Mesenchymal stem cell (in vitro differentiated cells and primary cell): Measurements from ENCODE around the gene PLCXD1.

Experiments
- DNase-seq: peaks from one replicate; pipeline ENCODE4 v3.0.0-alpha.2; 2013
- H2AFZ ChIP-seq: one replicate; pipeline ENCODE4 v1.6.1; 2013; ENCODE audit warnings: low read depth, mild to moderate bottlenecking, control low read depth, inconsistent platforms, low read length, moderate library complexity
- H2AK5ac ChIP-seq: 2 replicates; pipeline ENCODE4 v1.6.1; 2013; ENCODE audit warnings: low read length, moderate library complexity, mild to moderate bottlenecking, inconsistent platforms; ENCODE audit not compliant: severe bottlenecking
- H2BK120ac ChIP-seq: one replicate; pipeline ENCODE4 v1.6.1; 2013; ENCODE audit warnings: low read depth, mild to moderate bottlenecking, inconsistent platforms, low read length, moderate library complexity
- H2BK12ac ChIP-seq, 2 experiments: one replicate each; pipeline ENCODE4 v1.6.1; 2013; ENCODE audit warnings: inconsistent platforms in 2 of 2, low read length in 2 of 2, mild to moderate bottlenecking in 2 of 2, moderate library complexity in 2 of 2, control low read depth in 1 of 2
- H2BK15ac ChIP-seq: one replicate; pipeline ENCODE4 v1.6.1; 2013; ENCODE audit warnings: mild to moderate bottlenecking, low read depth, inconsistent platforms; ENCODE audit not compliant: poor library complexity, severe bottlenecking
- H2BK5ac ChIP-seq: 2 replicates; pipeline ENCODE4 v1.6.1; 2013; ENCODE audit warnings: low read depth, mild to moderate bottlenecking, low read length, control low read depth, inconsistent platforms; ENCODE audit not compliant: poor library complexity, severe bottlenecking
- H3K14ac ChIP-seq, 2 experiments: one replicate each; pipeline ENCODE4 v1.6.1; 2013; ENCODE audit warnings: inconsistent platforms in 2 of 2, low read length in 2 of 2, control low read depth in 1 of 2, mild to moderate bottlenecking in 1 of 2, moderate library complexity in 1 of 2
- H3K18ac ChIP-seq, 2 experiments: one replicate each; pipeline ENCODE4 v1.6.1; 2013; ENCODE audit warnings: inconsistent platforms in 2 of 2, low read length in 2 of 2, control low read depth in 1 of 2, low read depth in 1 of 2, mild to moderate bottlenecking in 1 of 2
- H3K23ac ChIP-seq, 2 experiments: one replicate each; pipeline ENCODE4 v1.6.1; 2013; ENCODE audit warnings: inconsistent platforms in 2 of 2, low read length in 2 of 2, mild to moderate bottlenecking in 2 of 2, moderate library complexity in 2 of 2, control low read depth in 1 of 2
- H3K27ac ChIP-seq: 2 replicates; pipeline ENCODE4 v1.5.1; 2013; ENCODE audit warnings: mild to moderate bottlenecking, moderate library complexity, low read length, control low read depth, inconsistent platforms; ENCODE audit not compliant: poor library complexity, severe bottlenecking
- H3K27me3 ChIP-seq, 2 experiments: 2 replicates each; pipeline versions ENCODE4 v1.6.1 to v1.7.0; 2013; ENCODE audit warnings: low read length in 2 of 2, mild to moderate bottlenecking in 2 of 2, moderate library complexity in 2 of 2, control low read depth in 1 of 2, inconsistent platforms in 1 of 2; ENCODE audit not compliant: control insufficient read depth in 1 of 2, insufficient read depth in 1 of 2
- H3K36me3 ChIP-seq, 2 experiments: 2 replicates each; pipeline versions ENCODE4 v1.6.1 to v1.7.0; 2013; ENCODE audit warnings: low read length in 2 of 2, control low read depth in 1 of 2, inconsistent platforms in 1 of 2, low read depth in 1 of 2, mild to moderate bottlenecking in 1 of 2; ENCODE audit not compliant: insufficient read depth in 2 of 2, control insufficient read depth in 1 of 2
- H3K4ac ChIP-seq, 2 experiments: one replicate each; pipeline ENCODE4 v1.6.1; 2013; ENCODE audit warnings: inconsistent platforms in 2 of 2, low read length in 2 of 2, mild to moderate bottlenecking in 2 of 2, moderate library complexity in 2 of 2, control low read depth in 1 of 2, low read depth in 1 of 2
- H3K4me1 ChIP-seq: 2 replicates; pipeline ENCODE4 v1.6.1; 2013; ENCODE audit warnings: low read depth, low read length, control low read depth; ENCODE audit not compliant: control insufficient read depth, insufficient read depth
- H3K4me2 ChIP-seq: 2 replicates; pipeline ENCODE4 v1.6.1; 2013; ENCODE audit warnings: low read length, mild to moderate bottlenecking, inconsistent platforms; ENCODE audit not compliant: poor library complexity, severe bottlenecking
- H3K4me3 ChIP-seq, 2 experiments: 2 replicates each; pipeline versions ENCODE4 v1.5.1 to v1.7.0; 2013; ENCODE audit warnings: low read length in 2 of 2, mild to moderate bottlenecking in 2 of 2, control low read depth in 1 of 2, low read depth in 1 of 2; ENCODE audit not compliant: insufficient read depth in 1 of 2
- H3K79me1 ChIP-seq: replicated peaks from 2 replicates; pipeline ENCODE4 v1.6.1; 2013; ENCODE audit warnings: mild to moderate bottlenecking, control low read depth, low read length, inconsistent platforms; ENCODE audit not compliant: poor library complexity, severe bottlenecking
- H3K9ac ChIP-seq: 2 replicates; pipeline ENCODE4 v1.7.0; 2013; ENCODE audit warnings: mild to moderate bottlenecking, low read length, moderate library complexity
- H3K9me3 ChIP-seq: 2 replicates; pipeline ENCODE4 v1.7.0; 2013; ENCODE audit warnings: mild to moderate bottlenecking, low read length; ENCODE audit not compliant: control insufficient read depth
- H4K8ac ChIP-seq: one replicate; pipeline ENCODE4 v1.6.1; 2013; ENCODE audit warnings: inconsistent platforms, mild to moderate bottlenecking, low read length, moderate library complexity
- H4K91ac ChIP-seq: one replicate; pipeline ENCODE4 v1.6.1; 2013; ENCODE audit warnings: mild to moderate bottlenecking, low read length, inconsistent platforms
- WGBS: methylation state at CpG from one replicate; pipeline ENCODE4 v1.1.7; 2013; ENCODE audit warnings: mixed read lengths; 5-methylcytosine and 5-hydroxymethylcytosine counted together

Gene PLCXD1

GRCh38 chrX:348461-349117, 67.4 kb downstream of the PLCXD1 start:
- H2AK5ac ChIP-seq, result no peak overlapping the region
- WGBS, result 49% methylated on average over 7 of the region's 11 CpGs

GRCh38 chrX:349196-349595, 68.0 kb downstream of the PLCXD1 start:
- no peak overlapping the region for H2BK15ac ChIP-seq
- H3K18ac ChIP-seq, result peak overlapping the region; percentile 23 to 38
- no peaks in the 10 kb centered on the region for H3K27me3 ChIP-seq
- H2BK120ac ChIP-seq, result no peak overlapping the region
- H3K4ac ChIP-seq, result peak overlapping the region in 1 of 2 experiments; percentile 55
- peaks cover 23% of the 10 kb centered on the region for H3K79me1 ChIP-seq
- H4K91ac ChIP-seq, result peak overlapping the region; percentile 60
- no peak overlapping the region for H3K4me2 ChIP-seq
- DNase-seq, result peak; percentile 45
- H3K23ac ChIP-seq, result no peak overlapping the region
- H2AK5ac ChIP-seq, result no peak overlapping the region
- H4K8ac ChIP-seq, result peak overlapping the region; percentile 67
- H3K14ac ChIP-seq, result peak overlapping the region in 1 of 2 experiments; percentile 31
- H2AFZ ChIP-seq, result no peak overlapping the region
- H2BK12ac ChIP-seq, result peak overlapping the region in 1 of 2 experiments; percentile 11
- no peak overlapping the region for H2BK5ac ChIP-seq
- no peak overlapping the region for H3K27ac ChIP-seq
- H3K4me1 ChIP-seq, result peaks cover 7% of the 10 kb centered on the region
- H3K36me3 ChIP-seq, result peaks cover 8 to 55% of the 10 kb centered on the region in 2 experiments
- H3K9ac ChIP-seq, result no peak overlapping the region
- WGBS, result 67% methylated on average over 17 of the region's 18 CpGs
- no peaks in the 10 kb centered on the region for H3K9me3 ChIP-seq
- no peak overlapping the region for H3K4me3 ChIP-seq

More at GRCh38 chrX:348461-349117, 67.4 kb downstream of the PLCXD1 start:
- Histone ChIP-seq H3K9me3 (no peaks in the 10 kb centered on the region), H3K23ac (no peak overlapping the region), H3K36me3 (peaks cover 8 to 60% of the 10 kb centered on the region in 2 experiments), H3K18ac (peak overlapping the region in 1 of 2 experiments; percentile 38), H3K9ac (peak overlapping the region; percentile 48), H3K79me1 (peaks cover 23% of the 10 kb centered on the region), H3K14ac (no peak overlapping the region), H3K27me3 (no peaks in the 10 kb centered on the region), H3K27ac (no peak overlapping the region), H4K91ac (peak overlapping the region; percentile 60), H2BK15ac (no peak overlapping the region), H2BK12ac (no peak overlapping the region), H3K4me3 (no peak overlapping the region), H2BK5ac (no peak overlapping the region), H2BK120ac (no peak overlapping the region), H3K4ac (peak overlapping the region; percentile 60 to 63), H3K4me1 (peaks cover 7% of the 10 kb centered on the region), H2AFZ (peak overlapping the region; percentile 37), H3K4me2 (no peak overlapping the region), H4K8ac (peak overlapping the region; percentile 67)
- peak; percentile 52 for DNase-seq

- H4K91ac ChIP-seq, result peak overlapping the region; percentile 43
- no peaks in the 10 kb centered on the region for H3K27me3 ChIP-seq
- peaks cover 7% of the 10 kb centered on the region for H3K4me1 ChIP-seq
- H3K4ac ChIP-seq, result no peak overlapping the region
- H3K79me1 ChIP-seq, result peaks cover 23% of the 10 kb centered on the region
- no peak overlapping the region for H3K14ac ChIP-seq
- no peak overlapping the region for H3K23ac ChIP-seq
- H3K4me2 ChIP-seq, result no peak overlapping the region
- H2BK15ac ChIP-seq, result no peak overlapping the region
- peaks cover 8 to 49% of the 10 kb centered on the region in 2 experiments for H3K36me3 ChIP-seq
- no peaks in the 10 kb centered on the region for H3K9me3 ChIP-seq
- no peak overlapping the region for H3K27ac ChIP-seq
- H2BK12ac ChIP-seq, result no peak overlapping the region
- no peak overlapping the region for H2BK120ac ChIP-seq
- no peak overlapping the region for H3K9ac ChIP-seq
- H4K8ac ChIP-seq, result peak overlapping the region; percentile 47
- no peak overlapping the region for H3K18ac ChIP-seq
- H3K4me3 ChIP-seq, result no peak overlapping the region
- DNase-seq, result no peak
- no peak overlapping the region for H2BK5ac ChIP-seq
- H2AFZ ChIP-seq, result no peak overlapping the region
- H2AK5ac ChIP-seq, result no peak overlapping the region
- WGBS, result 89% methylated on average over 8 of the region's 10 CpGs
These were observed 68.5 kb downstream of the PLCXD1 start for GRCh38 chrX:349702-350101.

- Histone ChIP-seq H3K9ac (no peak overlapping the region), H2BK15ac (peak overlapping the region; percentile 70), H3K27ac (no peak overlapping the region), H3K79me1 (peaks cover 23% of the 10 kb centered on the region), H2BK5ac (no peak overlapping the region), H3K4ac (no peak overlapping the region), H4K91ac (no peak overlapping the region), H2AK5ac (no peak overlapping the region), H3K14ac (no peak overlapping the region), H3K27me3 (no peaks in the 10 kb centered on the region), H4K8ac (no peak overlapping the region), H2BK120ac (no peak overlapping the region), H3K4me2 (no peak overlapping the region), H3K9me3 (no peaks in the 10 kb centered on the region), H3K4me3 (no peak overlapping the region), H2AFZ (no peak overlapping the region), H2BK12ac (no peak overlapping the region), H3K4me1 (peaks cover 7% of the 10 kb centered on the region), H3K18ac (no peak overlapping the region), H3K23ac (no peak overlapping the region), H3K36me3 (peaks cover 8 to 45% of the 10 kb centered on the region in 2 experiments)
- no peak for DNase-seq
- WGBS, result 90% methylated on average over 19 of the region's 20 CpGs
These were observed 69.0 kb downstream of the PLCXD1 start for GRCh38 chrX:350148-350533.
